K562 treated with DMSO at 1 percent for 48 hours (cell line): Measurements from ENCODE around the gene STX3. TPM values are rescaled to one million over a fixed set of nuclear protein-coding genes. Genes with fewer than 3 reads are reported as not detected.

Experiments used
- total RNA-seq: library from RNA; unstranded; fragments of 300-600 nt; gene quantifications from 2 replicates; pipeline ENCODE4 v1.2.3, GENCODE V29; 2022; ENCODE audit warnings: low replicate concordance; ENCODE audit errors: extremely low read depth

The STX3 gene
- not detected in 2 replicates for total RNA-seq

DNA sequence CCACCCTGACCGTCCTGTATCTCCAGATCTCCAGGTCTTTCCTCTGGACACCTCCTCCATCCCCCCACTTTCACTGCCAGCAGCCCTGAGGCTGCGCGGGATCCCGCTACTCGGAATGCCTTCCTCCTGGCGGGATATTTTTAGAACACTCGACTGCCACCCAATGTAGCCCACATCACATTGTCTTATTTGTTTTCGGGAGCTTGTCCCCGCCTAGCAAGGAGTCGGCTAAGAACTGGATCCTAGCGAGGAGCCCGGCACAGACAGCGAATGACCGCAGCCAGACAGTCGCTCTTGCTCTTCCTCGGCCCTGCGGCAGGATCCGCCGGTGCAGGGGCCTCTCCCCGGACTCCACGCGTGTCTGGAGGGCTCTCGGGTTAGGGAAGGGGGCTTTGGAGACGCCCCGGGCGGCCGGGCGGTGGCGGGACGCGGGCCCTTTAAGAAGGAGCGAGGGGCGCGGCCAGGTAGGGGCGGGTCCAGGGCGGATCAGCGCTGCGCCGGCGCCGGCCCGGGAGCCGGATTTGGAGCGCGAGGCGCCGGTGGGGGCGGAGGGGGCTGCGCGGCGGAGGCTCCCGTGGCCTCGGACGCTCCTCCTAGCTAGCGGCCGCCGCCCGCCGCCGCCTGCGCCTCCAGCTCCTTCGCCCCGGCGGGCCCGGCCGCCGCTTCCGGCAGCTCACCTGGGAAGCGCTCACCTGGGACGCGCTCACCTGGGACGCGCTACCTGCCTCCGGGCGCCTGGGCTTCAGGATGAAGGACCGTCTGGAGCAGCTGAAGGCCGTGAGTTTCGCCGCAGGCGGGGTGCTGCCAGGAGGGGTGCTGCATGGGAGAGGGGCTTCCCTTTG is at the start of gene STX3:
STX3 (plus strand) TSS at position 518 of the 842 bp plus-strand sequence; CDS start at position 748, 230 bp downstream.

GRCh38 chr11:59713745-59714144 is 41.4 kb upstream of the STX3 start, which contains the start of gene OR10V1:
Gene OR10V1, minus strand, starts transcription at chr11:59713845. Its CDS starts 0 bp downstream, at chr11:59713845.

DNA sequence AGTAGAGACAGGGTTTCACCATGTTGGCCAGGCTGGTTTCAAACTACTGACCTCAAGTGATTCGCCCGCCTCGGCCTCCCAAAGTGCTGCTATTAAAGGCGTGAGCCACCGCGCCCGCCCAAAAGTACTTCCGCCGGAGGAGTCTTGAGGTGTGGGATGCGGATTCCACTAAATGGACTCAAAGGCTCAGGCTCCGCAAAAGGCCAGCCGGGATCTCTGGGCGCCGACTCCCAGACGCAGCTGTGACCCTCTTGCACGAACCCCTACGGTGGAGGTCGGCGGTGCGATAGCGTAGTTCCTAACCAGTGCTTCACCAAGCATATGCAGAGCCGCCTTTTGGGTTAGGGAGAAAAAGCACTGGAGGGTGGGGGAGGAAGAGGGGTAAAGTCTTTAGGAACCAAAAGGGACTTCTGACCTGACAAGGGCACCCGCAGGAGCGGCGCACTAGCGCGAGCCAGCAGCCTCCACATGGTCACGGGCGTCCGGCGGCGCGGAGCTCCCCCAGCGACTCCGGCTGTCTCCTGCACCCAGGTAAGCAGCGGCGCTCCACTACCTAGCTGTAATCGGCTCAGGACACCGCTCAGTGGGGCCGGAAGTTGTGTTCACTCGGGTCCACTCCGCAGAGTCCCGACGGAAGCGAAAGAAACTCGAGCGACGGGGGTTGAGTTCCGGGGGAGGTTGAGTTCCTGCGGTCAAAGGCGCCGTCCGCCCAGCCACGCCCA is 55.2 kb downstream of the STX3 start, which contains the start of gene MRPL16:
MRPL16 (minus strand) TSS at position 590 of the 722 bp plus-strand sequence; CDS start at position 470, 120 bp downstream.

GRCh38 chr11:59845399-59845798 is 90.2 kb downstream of the STX3 start, which contains the start of gene CBLIF:
Gene CBLIF, minus strand, starts transcription at chr11:59845499. Its CDS starts 46 bp downstream, at chr11:59845453.

Other genes starting within 250 kb of the STX3 start
- gene OR4D9, start 243.8 kb upstream of the STX3 start, total RNA-seq, result not detected in 2 replicates
- not detected in 2 replicates for gene OSBP, start 139.6 kb upstream of the STX3 start, total RNA-seq
- not detected in 2 replicates for gene PATL1, start 86.3 kb upstream of the STX3 start, total RNA-seq
- not detected in 2 replicates for gene OR10V1, start 41.5 kb upstream of the STX3 start, total RNA-seq
- gene MRPL16, start 55.4 kb downstream of the STX3 start, total RNA-seq, result not detected in 2 replicates
- gene CBLIF, start 90.1 kb downstream of the STX3 start, total RNA-seq, result not detected in 2 replicates
- not detected in 2 replicates for gene TCN1, start 111.1 kb downstream of the STX3 start, total RNA-seq
- not detected in 2 replicates for gene OOSP3, start 123.4 kb downstream of the STX3 start, total RNA-seq
- gene OOSP1, start 183.1 kb downstream of the STX3 start, total RNA-seq, result not detected in 2 replicates
- gene OOSP4A, start 208.7 kb downstream of the STX3 start, total RNA-seq, result not detected in 2 replicates